Measurements from ENCODE around the gene C1QBP.
"Not testable (repeated sequence)": the region's sequence is repeated elsewhere in the genome, so short reads cannot be mapped to it uniquely, and the experiment has no call there.

Gene C1QBP

GRCh38 chr17:5434984-5435383, 4.0 kb downstream of the C1QBP start:
- no peak for DNase-seq (ENCODE audit: low read depth in 2 of 2)
- TF ChIP-seq CTCF (IDR thresholded peaks at IDR 0.05; ENCODE audit: low read depth, low read length) = no peak
- H3K4me3 ChIP-seq (replicated peaks in 1 of 2; ENCODE audit: low read depth in 2 of 2, low read length in 2 of 2) = no peak overlapping the region

- no peak for DNase-seq (ENCODE audit: low read depth in 2 of 2)
- no peak overlapping the region for H3K4me3 ChIP-seq (replicated peaks in 1 of 2; ENCODE audit: low read depth in 2 of 2, low read length in 2 of 2)
- no peak for TF ChIP-seq CTCF (IDR thresholded peaks at IDR 0.05; ENCODE audit: low read depth, low read length)
Observed at GRCh38 chr17:5431949-5432556, 6.9 kb downstream of the C1QBP start.

GRCh38 chr17:5431234-5431633, 7.7 kb downstream of the C1QBP start:
- DNase-seq (ENCODE audit: low read depth in 2 of 2); H3K4me3 ChIP-seq (replicated peaks in 1 of 2; ENCODE audit: low read depth in 2 of 2, low read length in 2 of 2): not testable (repeated sequence)

- no peak for DNase-seq (ENCODE audit: low read depth in 2 of 2)
- no peak overlapping the region for H3K4me3 ChIP-seq (replicated peaks in 1 of 2; ENCODE audit: low read depth in 2 of 2, low read length in 2 of 2)
- TF ChIP-seq CTCF (IDR thresholded peaks at IDR 0.05; ENCODE audit: low read depth, low read length) = no peak
Observed at GRCh38 chr17:5430413-5430999, 8.4 kb downstream of the C1QBP start.

- no peak overlapping the region for H3K4me3 ChIP-seq (replicated peaks in 1 of 2; ENCODE audit: low read depth in 2 of 2, low read length in 2 of 2)
- DNase-seq (ENCODE audit: low read depth in 2 of 2) = no peak
- TF ChIP-seq CTCF (IDR thresholded peaks at IDR 0.05; ENCODE audit: low read depth, low read length) = no peak
Observed at GRCh38 chr17:5429191-5429887, 9.6 kb downstream of the C1QBP start.

GRCh38 chr17:5425826-5426225, 13.1 kb downstream of the C1QBP start:
- no peak overlapping the region for H3K4me3 ChIP-seq (replicated peaks in 1 of 2; ENCODE audit: low read depth in 2 of 2, low read length in 2 of 2)
- no peak for TF ChIP-seq CTCF (IDR thresholded peaks at IDR 0.05; ENCODE audit: low read depth, low read length)
- no peak for DNase-seq (ENCODE audit: low read depth in 2 of 2)

GRCh38 chr17:5424909-5425308, 14.0 kb downstream of the C1QBP start:
- DNase-seq (ENCODE audit: low read depth in 2 of 2) = no peak
- TF ChIP-seq CTCF (IDR thresholded peaks at IDR 0.05; ENCODE audit: low read depth, low read length) = no peak
- H3K4me3 ChIP-seq (replicated peaks in 1 of 2; ENCODE audit: low read depth in 2 of 2, low read length in 2 of 2) = no peak overlapping the region

Measured in cardiac fibroblast (primary cell).